HG03175 (cell line): ENCODE measurements around the gene COL6A2.
"Not testable (repeated sequence)": the region's sequence is repeated elsewhere in the genome, so short reads cannot be mapped to it uniquely, and the experiment has no call there.

ENCODE experiments used
- ATAC-seq: cut with Tn5 transposase; IDR thresholded peaks from one replicate; pipeline ENCODE4 v1.9.1; 2021; ENCODE audit warnings: mild to moderate bottlenecking, moderate library complexity; ENCODE audit not compliant: unreplicated experiment

COL6A2 gene

GRCh38 chr21:46078978-46079351, 18.9 kb upstream of the COL6A2 start:
- ATAC-seq: no peak

DNA sequence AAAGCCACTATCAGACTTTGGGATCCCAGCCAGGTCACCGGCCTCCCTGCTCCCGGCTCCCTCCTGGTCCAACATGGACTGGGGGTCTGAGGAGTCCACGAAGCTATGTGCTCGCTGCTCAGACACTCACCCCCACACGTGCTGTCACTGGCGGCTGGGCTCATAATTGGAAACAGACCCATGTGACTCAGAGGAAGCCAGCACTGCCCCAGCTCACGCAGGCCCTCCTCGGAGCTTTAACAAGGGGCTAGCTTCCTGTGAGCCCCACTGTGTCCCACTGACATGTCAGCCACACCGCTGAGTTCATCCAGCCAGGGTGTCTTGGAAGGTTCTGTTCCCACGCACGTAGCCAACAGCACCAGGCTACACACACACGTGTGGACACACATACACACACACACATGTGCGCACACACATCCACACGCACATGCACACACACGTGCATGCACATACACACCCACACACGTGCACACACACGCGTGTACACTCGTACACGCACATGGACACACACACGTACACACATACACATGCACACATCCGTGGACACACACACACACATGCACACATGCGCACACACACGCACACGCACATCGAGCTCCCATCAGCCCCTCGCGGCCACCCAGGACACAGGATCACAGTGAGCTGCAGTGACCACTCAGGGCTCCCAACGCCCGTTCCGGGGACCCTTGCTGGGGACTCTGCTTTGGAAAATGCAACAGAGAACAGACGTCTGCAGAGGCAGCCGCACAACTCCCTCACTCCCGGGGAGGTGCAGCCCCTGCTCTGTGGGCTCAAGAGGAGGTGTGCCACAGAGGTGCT, 18.4 kb upstream of the COL6A2 start:
- no peak for ATAC-seq

DNA sequence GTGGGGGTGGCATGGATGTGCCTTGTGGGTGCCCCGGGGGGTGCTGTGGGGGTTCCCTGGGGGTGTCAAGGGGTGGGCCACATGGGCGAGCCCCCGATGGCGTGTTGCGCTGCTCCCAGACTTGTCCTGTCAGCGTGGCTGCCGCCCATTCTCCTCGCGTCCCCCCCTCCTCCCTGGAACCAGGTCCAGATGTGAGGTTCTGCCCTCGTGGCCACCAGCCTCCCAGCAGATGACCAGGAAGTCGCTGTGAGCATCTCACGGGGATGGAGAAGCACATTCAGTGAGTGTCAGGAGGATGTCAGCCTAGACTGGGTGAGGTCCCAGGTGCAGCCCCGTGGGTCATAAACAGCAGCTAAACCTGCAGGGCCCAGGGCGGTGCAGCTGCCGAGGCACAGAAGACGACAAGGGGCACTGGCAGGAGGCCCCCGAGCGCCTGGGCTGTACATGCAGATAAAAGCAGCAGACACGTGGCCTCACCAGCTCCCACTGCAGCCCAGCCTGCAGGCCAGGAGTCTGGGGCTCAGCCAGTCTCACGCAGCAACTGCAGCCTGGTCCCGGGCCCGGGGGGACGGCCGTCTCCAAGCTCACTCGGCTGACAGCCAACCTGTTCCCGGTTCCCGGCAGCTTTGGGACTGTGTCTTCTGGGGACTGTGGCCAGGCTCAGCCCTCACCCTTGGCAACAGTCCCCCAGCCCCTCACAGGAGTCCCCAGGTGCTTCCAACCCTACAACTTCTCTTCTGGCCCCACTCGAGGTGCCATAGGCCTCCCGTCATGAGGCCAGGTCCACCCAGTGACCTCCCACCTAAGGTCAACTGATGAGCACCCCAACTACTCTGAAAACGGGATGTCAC, 17.5 kb upstream of the COL6A2 start:
- no peak for ATAC-seq

- no peak for ATAC-seq
These were observed 16.7 kb upstream of the COL6A2 start for GRCh38 chr21:46081022-46081861.

- ATAC-seq: no peak
These were observed 15.8 kb upstream of the COL6A2 start for GRCh38 chr21:46081862-46082712.

GRCh38 chr21:46082713-46082962, 15.3 kb upstream of the COL6A2 start:
- ATAC-seq: no peak

- ATAC-seq: no peak
These were observed 14.7 kb upstream of the COL6A2 start for GRCh38 chr21:46082963-46083790.

DNA sequence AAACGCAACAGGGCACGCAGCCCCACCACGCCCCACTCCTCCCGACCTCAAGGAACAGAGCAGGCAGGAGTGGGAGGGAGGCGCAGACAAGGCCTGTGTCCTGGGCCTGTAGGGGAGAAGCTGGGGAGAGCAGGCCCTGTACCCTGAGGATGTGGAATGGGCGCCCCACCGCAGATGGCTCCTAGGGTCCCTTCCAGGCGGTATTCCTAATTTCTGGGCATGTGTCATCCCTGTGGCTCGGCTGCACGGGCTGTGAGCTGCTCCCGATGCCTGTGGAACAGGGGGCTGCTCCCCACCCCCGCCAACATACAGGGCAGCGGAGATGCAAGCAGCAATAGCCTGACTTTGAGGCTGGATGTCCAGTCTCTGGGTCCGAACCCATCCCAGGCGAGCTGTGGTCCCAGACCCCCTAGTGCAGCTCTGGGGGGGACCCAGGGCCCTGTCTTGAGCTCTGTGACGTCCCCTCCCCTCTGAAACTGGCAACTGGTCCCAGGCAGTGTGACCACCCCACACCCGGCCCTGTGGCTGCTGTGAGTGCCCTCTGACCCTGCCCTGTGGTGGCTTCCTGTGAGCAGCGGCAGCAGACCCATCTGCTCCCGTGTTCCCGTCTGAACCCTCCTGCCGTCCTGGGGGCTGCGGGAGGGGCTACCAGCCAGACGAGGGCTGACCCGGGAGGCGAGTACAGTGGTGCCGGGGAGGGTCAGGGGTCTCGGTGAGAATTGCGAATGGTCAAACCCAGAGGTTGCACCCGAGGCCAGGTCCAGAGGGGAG, 13.9 kb upstream of the COL6A2 start:
- ATAC-seq: no peak

DNA sequence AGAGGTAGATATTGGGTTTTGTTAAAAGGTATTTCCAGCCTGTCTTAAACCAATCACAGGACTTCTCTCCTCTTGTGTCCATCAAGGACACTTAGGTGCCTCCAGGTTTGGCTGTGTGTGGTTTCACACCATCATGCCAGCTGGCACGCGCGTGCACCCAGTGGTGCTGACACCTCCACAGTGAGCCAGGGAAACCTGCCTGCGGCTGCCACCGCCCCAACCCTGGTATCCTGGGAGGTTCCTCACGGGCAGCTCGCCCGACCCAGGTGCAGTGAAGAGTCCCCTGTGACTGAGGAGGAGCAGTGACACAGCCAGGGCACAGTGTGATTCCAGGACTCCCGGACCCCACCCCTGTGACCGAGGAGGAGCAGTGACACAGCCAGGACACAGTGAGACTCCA, 13.2 kb upstream of the COL6A2 start:
- no peak for ATAC-seq

- not testable (repeated sequence) for ATAC-seq
These were observed 12.7 kb upstream of the COL6A2 start for GRCh38 chr21:46085259-46085658.

GRCh38 chr21:46087641-46088040, 10.3 kb upstream of the COL6A2 start:
- ATAC-seq: no peak

DNA sequence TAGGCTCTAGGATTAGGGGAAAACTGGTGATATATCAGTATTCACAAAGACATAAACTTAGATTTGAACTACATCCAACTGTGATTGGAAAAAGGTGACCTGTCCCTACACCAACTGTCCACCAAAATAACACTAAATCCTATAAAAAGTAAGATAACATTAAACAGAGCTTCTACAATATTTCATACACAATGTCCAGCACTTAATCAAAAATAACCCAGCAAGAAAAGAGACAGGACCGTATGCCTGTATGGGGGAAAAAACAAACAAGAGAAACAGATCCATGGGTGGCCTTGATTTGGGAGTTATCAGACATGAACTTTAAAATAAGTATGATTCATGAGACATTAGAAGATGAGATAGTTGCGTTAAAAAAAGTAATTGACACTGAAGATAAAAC, 9.7 kb upstream of the COL6A2 start:
- no peak for ATAC-seq

GRCh38 chr21:46089285-46089684, 8.6 kb upstream of the COL6A2 start:
- ATAC-seq: no peak

DNA sequence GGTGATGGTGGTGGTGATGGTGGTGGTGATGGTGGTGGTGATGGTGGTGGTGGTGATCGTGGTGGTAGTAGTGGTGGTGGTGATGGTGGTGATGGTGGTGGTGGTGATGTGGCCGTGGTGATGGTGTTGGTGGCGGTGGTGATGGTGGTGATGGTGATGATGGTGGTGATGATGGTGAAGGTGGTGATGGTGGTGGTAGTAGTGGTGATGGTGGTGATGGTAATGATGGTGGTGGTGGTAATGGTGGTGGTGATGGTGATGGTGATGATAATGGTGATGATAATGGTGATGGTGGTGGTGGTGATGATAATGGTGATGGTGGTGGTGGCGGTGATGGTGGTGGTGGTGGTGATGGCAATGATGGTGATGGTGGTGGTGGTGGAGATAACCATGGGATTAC, 6.8 kb upstream of the COL6A2 start:
- ATAC-seq: no peak

- ATAC-seq: no peak
These were observed 6.3 kb upstream of the COL6A2 start for GRCh38 chr21:46091631-46092025.

DNA sequence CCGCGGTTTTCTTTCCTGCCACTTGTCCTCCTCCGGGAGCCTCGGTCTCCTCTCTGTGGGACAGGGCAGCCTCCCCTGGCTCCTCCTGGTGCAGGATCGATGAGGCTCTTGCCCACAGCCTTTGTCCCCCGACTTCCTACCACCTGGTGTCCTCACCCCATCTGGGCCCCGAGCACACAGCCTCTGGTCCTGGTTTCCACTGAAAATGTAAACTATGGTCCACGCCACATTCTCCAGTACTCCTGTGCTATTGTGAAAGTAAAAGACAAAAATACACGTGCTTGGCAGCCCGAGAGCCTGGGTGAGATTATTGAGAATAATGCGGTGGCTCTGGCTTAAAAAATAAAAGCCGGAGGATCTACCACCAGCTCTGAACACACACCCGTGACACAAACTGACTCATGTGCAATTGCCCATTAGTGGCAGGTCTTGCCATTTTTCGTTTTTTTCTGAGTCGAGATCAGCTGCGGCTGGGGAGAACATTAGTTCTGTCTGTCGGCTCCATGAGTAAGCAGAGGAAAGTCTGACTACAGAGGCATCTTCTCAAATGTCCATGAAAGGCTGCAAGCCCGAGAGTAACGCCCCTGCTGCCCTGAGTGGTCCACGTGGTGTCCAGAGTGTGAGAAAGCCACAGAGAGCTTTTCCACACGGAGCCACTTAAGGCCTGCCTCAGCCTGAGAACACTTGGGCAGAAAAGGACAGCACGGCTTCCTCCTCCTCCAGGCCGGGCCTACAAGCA, 5.7 kb upstream of the COL6A2 start:
- no peak for ATAC-seq

- no peak for ATAC-seq
These were observed 4.9 kb upstream of the COL6A2 start for GRCh38 chr21:46092811-46093667.
